ENCODE results near the gene U2AF1.
"Not testable (repeated sequence)": the region's sequence is repeated elsewhere in the genome, so short reads cannot be mapped to it uniquely, and the experiment has no call there.

GRCh38 chr21:43107794-43108137 lies 396 bp upstream of the U2AF1 start:
- TF ChIP-seq EP300, CTCF, POLR2A (IDR thresholded peaks at IDR 0.05): not testable (repeated sequence)

Data from tibial nerve (tissue), 4 donors.